Activated CD8-positive, alpha-beta memory T cell treated with anti-CD3 and anti-CD28 coated beads for 36 hours (primary cell): ENCODE results near the gene PAK3. TPM values are rescaled to one million over a fixed set of nuclear protein-coding genes. Genes with fewer than 3 reads are reported as not detected.

Experiments
- CTCF ChIA-PET: fragments of 350-600 bp; sonication (Branson Sonifier 250); formaldehyde crosslinking; loops from one replicate; lab custom pipeline; 2021; ENCODE audit warnings: antibody characterized with exemption; lab: Charles Lee
- POLR2A ChIA-PET: fragments of 350-600 bp; sonication (Branson Sonifier 250); formaldehyde crosslinking; loops from one replicate; lab custom pipeline; 2021; ENCODE audit warnings: antibody characterized with exemption; lab: Charles Lee
- total RNA-seq, 2 experiments: library from RNA; stranded (reverse); gene quantifications; one replicate each; pipeline ENCODE4 v1.2.3, GENCODE V29; 2021

PAK3 gene
- under 1 TPM; 0.15 to 0.46 TPM for total RNA-seq

DNA sequence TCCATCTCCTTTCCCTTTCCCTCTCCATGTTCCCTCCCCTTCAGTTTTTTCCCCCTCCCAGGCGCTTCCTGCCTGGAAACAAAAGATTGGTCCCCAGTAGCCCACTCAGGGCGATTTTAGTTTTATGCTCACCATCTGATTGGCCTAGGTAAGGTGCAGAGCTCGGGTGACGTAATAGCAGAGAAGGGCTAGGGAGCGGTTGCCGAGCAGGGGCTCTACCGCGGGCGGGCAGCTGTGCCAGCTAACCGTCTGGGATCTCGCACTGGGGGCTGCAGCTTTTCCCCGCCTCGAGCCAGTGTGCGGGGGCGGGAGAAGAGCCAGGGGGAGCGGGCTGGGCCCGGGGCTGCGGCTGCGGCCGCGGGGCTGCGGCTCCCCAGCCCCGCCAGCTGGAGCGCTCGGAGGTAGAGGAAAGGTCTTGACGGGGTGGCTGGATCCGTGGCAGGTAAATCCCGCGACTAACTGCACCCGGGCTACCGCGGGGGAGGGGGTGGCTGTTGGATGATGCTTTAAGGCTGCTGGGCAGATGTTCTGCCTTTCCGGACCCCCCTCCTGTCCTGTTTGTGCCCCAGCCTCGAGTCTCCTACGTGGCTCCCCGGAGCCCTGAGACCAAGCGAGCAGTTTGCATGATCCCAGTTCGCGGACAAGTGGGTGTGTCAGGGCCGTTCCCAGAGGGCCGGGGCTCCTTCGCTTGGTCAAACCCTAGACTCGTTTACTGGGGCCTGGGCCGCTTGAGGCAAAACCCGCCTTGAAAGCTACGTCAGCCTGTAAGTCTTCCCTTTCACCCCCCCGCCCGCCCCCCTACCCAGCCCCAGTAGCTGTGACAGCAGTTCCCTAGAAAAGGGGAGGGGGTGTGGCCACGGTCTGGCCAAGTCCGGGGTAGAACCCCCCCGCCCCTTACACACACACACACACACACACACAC lies at the start of gene PAK3:
TSS of gene PAK3 (plus strand) at position 218 of the 922 bp plus-strand sequence. CDS start 26,913 bp downstream, outside the sequence.
- POLR2A ChIA-PET, result interaction anchor here (0.6 kb wide), 1 partner anchor 755 kb away, joined by 3 read pairs; no protein-coding TSS in a partner anchor
- CTCF ChIA-PET, result no interaction called here

DNA sequence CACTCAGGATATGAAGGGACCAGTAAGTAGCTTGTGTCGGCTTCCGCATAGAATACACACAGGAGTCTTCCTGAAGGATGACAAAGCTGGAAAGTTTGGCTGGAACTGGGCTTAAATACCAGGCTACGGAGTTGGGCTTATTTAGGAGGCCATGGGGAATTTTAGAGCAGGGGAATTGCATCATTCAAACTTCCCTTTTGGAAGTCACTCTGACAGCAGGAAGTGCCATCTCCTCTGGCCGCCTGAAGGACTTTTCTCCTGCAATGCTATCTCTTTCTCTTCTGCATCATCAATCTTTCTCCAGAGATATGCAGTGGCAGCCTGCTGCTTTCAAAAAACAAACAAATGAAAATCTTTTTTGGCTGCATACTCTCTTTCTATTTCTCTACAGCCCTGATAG lies 48.4 kb upstream of the PAK3 start:
- CTCF ChIA-PET, result no interaction called here
- POLR2A ChIA-PET, result no interaction called here

DNA sequence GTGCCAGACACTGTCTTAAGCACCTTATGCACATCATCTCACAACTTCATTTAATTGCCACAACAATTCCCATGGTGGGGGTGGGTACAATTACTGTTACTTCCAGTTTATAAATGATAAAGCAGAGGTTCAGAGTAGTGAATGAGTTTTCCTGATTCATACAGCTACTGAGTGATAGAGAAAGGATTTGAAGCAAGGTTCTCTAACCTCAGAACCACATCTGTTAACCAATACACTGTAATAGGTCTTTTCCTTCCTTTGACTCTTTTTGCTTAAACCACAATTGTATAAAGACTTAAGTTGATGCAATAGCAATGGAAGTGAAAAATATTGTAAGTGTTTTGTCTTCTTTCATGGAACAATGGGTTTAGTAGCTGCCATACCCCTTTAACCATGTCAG lies 43.5 kb upstream of the PAK3 start:
- CTCF ChIA-PET, result no interaction called here
- POLR2A ChIA-PET, result no interaction called here

DNA sequence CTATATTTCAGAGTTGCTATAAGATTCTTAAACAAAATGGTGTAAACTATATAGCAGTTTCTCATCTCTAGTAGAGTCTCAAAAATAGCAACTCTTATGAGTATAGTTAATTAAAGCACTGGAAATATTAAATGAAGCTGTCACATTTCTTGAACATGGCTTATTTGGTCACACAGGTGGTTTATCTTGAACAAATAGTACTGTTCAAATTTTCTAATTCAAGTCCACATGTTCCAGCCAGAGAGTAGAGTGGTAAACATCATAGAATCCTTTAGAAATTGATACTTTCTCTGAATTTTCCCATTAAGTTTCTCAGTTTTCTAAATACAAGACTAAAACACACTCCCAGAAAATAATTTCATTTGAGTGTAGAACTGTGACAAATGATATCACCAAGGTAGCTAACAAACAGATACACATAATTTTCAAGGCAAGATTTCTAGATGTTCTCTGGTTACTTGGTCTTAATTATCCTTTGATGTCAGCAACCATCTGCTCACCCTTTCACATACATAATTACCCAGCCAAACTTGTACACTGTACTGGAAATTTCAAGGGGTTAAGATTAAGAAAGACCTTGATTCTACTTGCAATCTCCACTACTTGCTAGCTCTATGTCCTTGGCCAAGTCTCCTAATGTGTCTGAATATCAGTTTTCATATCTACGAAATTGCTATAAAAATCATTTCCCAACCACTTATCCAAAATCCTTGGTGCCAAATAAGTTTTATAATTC lies 24.3 kb upstream of the PAK3 start:
- ChIA-PET POLR2A (no interaction called here), CTCF (no interaction called here)

DNA sequence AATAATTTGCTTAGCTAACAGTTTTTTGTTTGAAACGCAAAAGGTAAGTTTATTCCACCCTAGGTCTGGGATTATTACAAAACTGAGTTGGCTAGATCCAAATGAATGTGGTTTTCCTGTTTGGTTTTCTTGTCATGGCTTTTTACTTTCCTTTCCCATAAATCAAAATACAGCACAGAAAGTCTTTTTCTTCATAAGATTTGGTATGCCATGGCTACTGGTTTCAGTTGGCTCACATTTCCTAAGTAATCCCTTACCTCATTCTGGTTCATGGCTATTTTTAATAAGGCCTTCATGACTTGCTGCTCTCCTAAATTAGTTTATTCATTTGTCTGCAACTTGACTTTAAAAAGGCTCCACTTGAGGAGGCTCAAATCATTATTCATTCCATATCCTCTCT lies 12.9 kb upstream of the PAK3 start:
- POLR2A ChIA-PET, result no interaction called here
- CTCF ChIA-PET, result no interaction called here

DNA sequence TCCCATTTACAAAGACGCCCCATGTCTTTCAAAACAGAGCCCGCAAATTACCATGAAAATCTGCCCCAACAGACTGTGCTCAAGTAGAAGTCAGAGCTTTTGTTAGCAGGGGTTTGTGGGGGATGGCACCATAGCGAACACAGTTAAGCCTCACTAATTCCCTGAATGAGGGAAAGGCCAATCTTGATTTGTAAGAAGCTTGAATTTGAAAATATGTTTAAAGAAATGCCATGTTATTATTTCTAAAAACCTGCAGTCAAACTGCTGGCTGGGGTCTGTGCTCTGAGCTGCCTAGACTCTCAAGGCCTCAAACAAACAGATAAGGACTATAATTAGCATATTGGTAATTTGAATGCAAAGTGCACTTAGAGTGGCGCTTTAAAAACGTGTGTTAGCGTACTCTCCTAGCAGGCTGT lies 9.4 kb upstream of the PAK3 start:
- POLR2A ChIA-PET, result no interaction called here
- CTCF ChIA-PET, result no interaction called here

DNA sequence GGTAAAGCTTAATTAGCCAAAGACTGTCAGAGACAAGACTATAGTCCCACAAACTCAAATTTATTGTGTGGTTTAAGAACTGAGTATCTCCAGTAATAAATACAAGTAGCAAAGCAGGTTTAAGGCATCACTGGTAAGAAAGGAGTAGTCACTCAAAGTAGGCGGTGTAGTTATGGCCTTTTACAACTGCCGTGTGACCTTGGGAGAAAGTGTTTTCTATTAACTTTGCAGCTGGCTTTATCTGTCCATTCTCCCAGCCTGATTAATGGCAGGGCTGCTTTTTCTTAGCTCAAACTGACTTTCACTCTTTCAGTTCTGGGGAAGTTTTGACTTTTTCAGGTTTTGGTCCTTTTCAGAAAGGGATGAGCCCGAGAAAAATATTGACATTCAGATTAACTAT lies 7.4 kb upstream of the PAK3 start:
- POLR2A ChIA-PET, result no interaction called here
- CTCF ChIA-PET, result no interaction called here

DNA sequence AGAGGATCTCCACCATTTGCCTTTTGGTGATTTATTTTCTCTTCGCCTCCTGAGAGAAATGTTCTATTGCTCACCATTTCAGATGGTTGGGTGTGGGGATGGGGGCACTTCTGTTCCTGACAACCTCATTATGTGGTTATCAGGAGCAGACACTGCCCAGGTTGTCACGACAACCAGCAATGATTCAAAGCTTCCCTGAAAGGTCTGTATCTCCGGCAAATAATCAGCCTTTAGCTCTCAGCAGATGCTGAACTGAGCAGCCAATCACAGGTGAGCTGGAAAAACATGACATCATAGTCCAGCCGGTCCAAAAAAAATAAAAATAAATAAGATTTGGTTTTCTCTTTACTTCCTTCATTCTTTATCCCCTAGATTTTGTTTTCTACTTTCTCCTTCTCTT lies 5.5 kb upstream of the PAK3 start:
- CTCF ChIA-PET, result no interaction called here
- POLR2A ChIA-PET, result no interaction called here

DNA sequence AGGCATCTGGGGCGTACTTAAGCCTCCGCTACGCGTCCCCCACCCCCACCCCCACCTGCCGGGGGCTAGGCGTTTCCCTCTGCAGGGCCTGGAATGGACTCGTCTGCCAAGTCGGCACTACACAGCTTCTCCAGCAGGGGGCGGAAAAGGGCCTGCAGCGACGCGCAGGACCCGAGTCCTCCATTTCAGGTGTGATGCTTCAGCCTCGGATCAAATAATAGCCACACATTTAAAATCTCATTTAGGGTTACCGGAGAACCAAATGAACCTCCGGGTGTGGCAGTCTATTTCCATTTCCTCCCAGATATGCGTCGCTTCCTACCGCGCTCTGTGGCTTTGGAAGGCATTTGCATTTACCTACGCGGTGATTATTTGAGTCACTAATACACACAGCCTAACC lies 2.9 kb downstream of the PAK3 start:
- CTCF ChIA-PET, result interaction anchor here (0.8 kb wide), 1 partner anchor 9 kb away, joined by 3 read pairs; no protein-coding TSS in a partner anchor
- POLR2A ChIA-PET, result no interaction called here

DNA sequence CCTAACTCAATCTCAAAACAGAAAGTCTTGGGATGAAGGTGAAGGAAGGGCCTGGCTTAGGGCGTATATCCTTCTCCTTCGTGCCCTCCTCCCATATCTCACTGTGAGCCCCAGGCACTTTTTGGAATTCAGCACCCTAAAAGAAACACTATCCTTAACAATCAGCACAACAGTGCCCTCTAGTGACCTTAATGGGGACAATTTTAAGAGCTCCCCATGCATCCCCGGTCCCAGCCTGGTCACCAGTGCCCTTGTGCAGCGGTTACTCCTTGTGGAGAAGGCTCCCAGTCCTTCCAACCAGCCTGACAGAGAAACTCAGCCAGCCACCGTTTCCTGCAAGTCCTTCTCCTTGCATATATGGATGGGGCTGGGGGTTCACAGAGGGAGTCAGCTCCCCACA lies 4.2 kb downstream of the PAK3 start:
- POLR2A ChIA-PET, result no interaction called here
- CTCF ChIA-PET, result interaction anchor here (0.8 to 1.6 kb wide), 2 partner anchors 143 to 246 kb away, joined by 3 read pairs; no protein-coding TSS in a partner anchor

DNA sequence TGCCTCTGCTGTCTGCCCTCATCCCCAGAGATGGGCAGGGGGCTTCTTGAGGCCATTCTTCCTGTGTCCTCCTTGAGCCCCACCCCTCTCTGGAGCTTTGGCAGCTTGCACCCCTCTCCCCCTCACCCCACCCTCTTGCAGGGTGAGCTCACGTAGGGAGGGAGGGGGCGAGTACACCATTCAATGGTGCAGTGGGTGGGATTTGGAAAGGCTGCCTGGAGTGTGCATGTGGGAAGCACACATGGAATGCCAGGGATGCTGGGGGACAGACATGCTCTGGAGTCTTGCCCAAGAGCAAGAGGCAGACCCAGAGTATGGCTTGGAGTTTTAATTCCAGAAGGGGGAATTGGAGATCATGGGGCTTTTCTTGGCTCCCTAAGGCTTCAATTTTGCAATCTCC lies 5.6 kb downstream of the PAK3 start:
- ChIA-PET POLR2A (no interaction called here), CTCF (no interaction called here)

DNA sequence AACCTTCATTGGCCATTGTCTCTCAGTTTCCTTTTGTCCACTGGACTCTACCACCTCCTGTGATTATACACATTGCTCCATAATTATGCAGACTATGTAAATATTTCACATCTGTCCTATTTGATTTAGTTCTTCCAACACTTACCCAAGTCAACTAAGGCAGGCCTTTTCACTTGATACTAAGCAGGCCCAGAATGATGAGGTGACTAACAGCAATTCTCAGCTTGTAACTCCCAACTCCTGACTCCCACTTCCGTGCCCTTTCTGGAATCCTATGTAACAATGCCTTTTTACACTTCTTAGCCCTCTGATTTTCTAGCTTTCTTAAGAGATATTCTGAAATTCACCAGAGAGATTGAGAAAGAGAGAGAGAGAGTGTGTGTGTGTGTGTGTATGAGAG lies 6.6 kb downstream of the PAK3 start:
- CTCF ChIA-PET, result no interaction called here

DNA sequence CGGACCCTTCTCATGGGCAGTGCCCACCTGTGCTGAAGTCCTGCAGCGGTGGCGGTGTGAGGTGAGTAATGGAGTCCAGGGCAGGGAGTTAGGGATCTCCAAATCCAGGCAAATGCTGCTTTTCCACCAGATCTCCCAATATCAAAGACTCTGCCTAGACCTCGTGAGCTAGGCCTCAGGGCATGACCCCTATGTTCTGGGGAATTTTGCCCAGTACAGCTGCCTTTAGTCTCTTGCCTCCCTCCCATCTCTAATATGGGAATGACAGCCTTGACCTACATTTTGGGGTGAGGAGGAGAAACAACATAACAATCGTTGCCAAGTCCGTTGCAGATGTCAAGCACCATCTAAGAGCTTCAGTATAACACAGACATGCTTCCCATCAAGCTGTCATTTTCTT lies 7.3 kb downstream of the PAK3 start:
- ChIA-PET POLR2A (no interaction called here), CTCF (no interaction called here)

More for the DNA sequence above, 6.6 kb downstream of the PAK3 start:
- POLR2A ChIA-PET, result no interaction called here

DNA sequence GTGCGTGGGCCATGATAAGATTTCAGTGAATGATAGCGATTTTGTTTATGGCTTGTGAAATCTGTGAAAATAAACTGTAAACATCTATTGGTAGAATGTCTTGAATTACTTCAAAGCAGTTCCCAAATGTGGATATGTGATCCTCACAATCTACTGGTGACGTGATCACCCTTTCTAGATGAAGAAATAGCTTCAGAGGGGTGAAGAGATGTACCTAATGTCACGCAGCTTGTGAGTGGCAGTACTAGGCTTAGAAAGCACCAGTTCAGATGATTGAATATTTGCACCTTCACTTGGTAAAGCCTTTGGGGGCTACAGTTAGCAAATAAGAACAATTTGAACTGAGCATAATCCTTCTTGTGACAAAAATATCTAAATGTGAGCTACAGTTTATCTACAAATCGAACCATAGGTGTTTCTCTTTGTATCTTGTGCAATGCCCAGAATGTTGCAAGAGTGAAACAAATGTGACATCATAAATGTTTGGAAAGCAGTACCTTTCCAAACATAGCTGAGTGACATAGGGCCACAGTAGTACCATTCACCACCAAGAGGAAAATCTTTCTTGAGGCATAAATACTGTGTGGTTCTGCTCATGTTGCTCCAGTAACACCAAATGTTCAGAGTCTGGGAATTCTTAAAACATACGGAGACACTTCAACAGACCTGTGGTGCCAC lies 14.2 kb downstream of the PAK3 start:
- ChIA-PET CTCF (no interaction called here), POLR2A (no interaction called here)

DNA sequence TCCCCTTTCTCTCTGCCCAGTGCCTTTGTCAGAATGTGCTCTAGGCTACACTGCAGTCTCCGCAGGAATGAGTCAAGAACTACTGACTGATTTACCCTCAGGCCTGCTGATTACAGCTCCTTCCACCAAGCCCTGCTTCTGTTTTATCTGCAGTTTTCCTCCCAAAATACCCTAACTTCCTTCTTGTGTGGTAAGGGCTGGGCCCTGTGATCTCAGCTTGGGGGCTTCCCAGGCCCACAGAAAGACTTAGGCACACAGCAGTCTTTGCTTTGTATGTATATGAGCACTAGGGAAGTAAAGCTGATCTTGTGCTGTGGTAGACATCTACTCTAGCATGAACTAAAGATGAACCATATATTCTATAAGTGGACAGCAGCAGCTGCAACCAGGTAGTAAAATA lies 18.8 kb downstream of the PAK3 start:
- CTCF ChIA-PET, result no interaction called here
- POLR2A ChIA-PET, result no interaction called here

DNA sequence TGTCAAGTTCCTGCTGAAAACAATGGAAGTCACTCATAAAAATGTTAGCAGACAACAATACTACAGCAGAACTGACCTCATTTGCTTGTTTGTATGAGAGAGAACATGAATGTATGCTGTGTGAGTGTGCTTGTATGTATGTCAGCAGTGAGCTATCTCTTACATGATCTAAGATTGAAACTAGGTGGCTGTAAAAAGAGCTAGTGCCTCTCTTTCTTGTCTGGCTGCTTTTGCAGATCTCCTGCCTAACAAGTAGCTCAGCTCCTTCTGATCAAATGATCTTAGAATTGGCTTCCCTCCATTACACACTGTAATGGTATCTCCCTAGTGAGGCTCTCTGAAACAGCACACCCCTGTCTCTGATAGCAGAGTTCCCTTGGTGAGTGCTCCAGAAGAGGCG lies 20.7 kb downstream of the PAK3 start:
- ChIA-PET CTCF (no interaction called here), POLR2A (no interaction called here)

DNA sequence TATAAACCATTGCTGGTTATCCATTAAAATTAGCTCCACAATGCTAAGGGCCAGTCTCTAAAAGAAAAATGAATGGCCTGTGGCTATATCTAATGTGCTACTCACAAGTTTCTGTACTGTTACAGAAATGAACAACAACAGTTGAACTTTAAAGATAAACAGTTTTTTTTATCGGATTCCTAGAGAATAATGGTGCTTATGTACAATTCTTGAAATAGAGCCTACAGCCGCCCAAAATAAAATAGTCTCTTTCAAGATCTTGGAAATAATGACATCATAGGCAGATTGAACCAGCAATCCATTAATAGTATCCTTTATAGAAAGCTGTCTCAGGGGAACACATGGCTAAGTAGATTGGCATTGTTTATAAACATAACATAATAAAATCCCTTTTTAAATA lies 23.4 kb downstream of the PAK3 start:
- CTCF ChIA-PET, result no interaction called here

DNA sequence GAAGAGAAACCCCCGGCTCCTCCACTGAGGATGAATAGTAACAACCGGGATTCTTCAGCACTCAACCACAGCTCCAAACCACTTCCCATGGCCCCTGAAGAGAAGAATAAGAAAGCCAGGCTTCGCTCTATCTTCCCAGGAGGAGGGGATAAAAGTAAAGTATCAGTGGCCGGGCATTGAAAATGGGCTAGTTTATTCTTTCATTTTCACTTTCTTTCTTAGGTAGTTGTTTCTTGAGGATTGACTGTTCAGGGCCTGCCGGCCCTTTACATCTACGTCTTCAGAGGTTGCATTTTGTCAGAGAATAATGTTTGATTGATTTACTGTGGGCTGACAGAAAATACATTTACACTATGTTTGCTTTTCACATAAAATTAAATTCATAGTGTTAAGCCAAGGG lies 27.1 kb downstream of the PAK3 start:
- ChIA-PET POLR2A (no interaction called here), CTCF (no interaction called here)

More for the DNA sequence above, 23.4 kb downstream of the PAK3 start:
- POLR2A ChIA-PET, result no interaction called here

DNA sequence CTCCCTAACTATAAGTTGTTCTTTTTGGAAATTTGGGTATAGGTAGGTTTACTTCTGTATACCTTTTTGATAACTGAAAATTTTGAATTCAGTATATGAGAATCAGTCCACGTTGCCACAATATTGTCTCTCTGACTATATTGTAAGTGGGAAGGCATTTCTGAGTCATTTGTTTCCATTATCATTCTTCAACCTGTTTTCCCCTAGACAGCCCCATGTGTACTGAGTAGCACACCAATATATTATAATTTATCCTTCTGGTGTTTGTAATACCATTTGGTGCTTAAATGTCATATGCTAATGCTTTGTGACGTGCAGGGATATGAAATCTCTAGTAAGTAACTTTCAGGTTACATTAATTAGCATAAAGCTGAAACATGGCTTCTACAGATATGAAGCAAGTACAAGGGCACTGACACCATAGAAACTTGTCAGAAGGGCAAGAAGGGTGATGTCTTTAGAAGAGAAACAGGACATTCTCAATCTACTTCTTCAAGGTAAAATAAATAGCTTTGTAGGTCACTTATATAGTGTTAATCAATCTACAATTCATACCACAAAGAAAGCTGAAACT lies 27.7 kb downstream of the PAK3 start:
- POLR2A ChIA-PET, result no interaction called here

DNA sequence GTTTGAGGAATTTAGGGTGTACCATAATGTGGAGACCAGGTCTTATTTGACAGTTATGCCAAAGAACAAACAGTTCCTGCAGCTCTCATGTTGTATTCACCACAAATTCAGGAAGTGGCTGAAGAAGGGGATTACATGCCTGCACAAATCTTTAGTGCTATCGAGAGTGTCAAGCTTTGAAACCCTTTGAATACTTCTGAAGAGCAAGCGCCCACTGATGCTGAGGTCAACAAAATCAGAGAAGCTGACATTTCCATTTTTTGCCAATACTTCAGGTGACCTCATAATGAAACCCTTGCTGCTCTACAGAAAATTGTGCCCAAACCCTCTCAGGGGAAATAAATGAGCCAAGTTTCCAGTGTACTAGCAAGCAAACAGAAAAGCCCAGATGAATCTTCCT lies 28.4 kb downstream of the PAK3 start:
- ChIA-PET POLR2A (no interaction called here), CTCF (no interaction called here)

More for the DNA sequence above, 27.7 kb downstream of the PAK3 start:
- CTCF ChIA-PET, result no interaction called here
